NCI-H226 (cell line): Measurements from ENCODE around the gene R3HDM2.
A peak's percentile ranks its signal among the peaks of the same experiment; 100 is the strongest.

Experiments
- DNase-seq: peaks from one replicate; pipeline ENCODE4 v3.0.0-alpha.2; 2015

Gene R3HDM2

GRCh38 chr12:57237932-57238853, 192.7 kb downstream of the R3HDM2 start:
- no peak for DNase-seq

GRCh38 chr12:57237596-57237931, 193.3 kb downstream of the R3HDM2 start:
- DNase-seq = no peak

- no peak for DNase-seq
These were observed 193.8 kb downstream of the R3HDM2 start for GRCh38 chr12:57236925-57237595.

- no peak for DNase-seq
These were observed 194.5 kb downstream of the R3HDM2 start for GRCh38 chr12:57236201-57236924.

GRCh38 chr12:57235728-57236131, 195.1 kb downstream of the R3HDM2 start:
- DNase-seq = no peak

GRCh38 chr12:57235017-57235727, 195.7 kb downstream of the R3HDM2 start:
- peak; percentile 71 for DNase-seq

GRCh38 chr12:57234571-57235016, 196.2 kb downstream of the R3HDM2 start:
- no peak for DNase-seq

- no peak for DNase-seq
These were observed 196.6 kb downstream of the R3HDM2 start for GRCh38 chr12:57234233-57234570.

GRCh38 chr12:57233357-57234232, 197.2 kb downstream of the R3HDM2 start:
- DNase-seq = peak; percentile 68

- no peak for DNase-seq
These were observed 198.6 kb downstream of the R3HDM2 start for GRCh38 chr12:57232156-57232756.

- no peak for DNase-seq
These were observed 199.4 kb downstream of the R3HDM2 start for GRCh38 chr12:57231276-57232021.

- DNase-seq = no peak
These were observed 200.3 kb downstream of the R3HDM2 start for GRCh38 chr12:57230381-57231155.

GRCh38 chr12:57229634-57230380, 201.0 kb downstream of the R3HDM2 start, which contains the start of gene SHMT2:
Gene SHMT2 (plus strand): TSS chr12:57229711. CDS start chr12:57229779, 68 bp downstream.
- DNase-seq = peak; percentile 91

- no peak for DNase-seq
These were observed 201.7 kb downstream of the R3HDM2 start for GRCh38 chr12:57229046-57229633.

GRCh38 chr12:57227315-57228115, 203.3 kb downstream of the R3HDM2 start:
- DNase-seq = no peak

- DNase-seq = no peak
These were observed 204.1 kb downstream of the R3HDM2 start for GRCh38 chr12:57226588-57227314.

- no peak for DNase-seq
These were observed 205.1 kb downstream of the R3HDM2 start for GRCh38 chr12:57225680-57226210.
